GM19463 (cell line): Measurements from ENCODE around the gene ANKMY1.
A peak's percentile ranks its signal among the peaks of the same experiment; 100 is the strongest.
"Not testable (repeated sequence)": the region's sequence is repeated elsewhere in the genome, so short reads cannot be mapped to it uniquely, and the experiment has no call there.

Experiments used
- ATAC-seq: cut with Tn5 transposase; IDR thresholded peaks from one replicate; pipeline ENCODE4 v1.9.1; 2021; ENCODE audit warnings: mild to moderate bottlenecking, moderate library complexity; ENCODE audit not compliant: unreplicated experiment

ANKMY1 gene

GRCh38 chr2:240524963-240525718 lies 32.6 kb downstream of the ANKMY1 start:
- ATAC-seq = no peak

- ATAC-seq = no peak
These were observed 34.1 kb downstream of the ANKMY1 start for GRCh38 chr2:240523451-240524281.

- no peak for ATAC-seq
These were observed 35.4 kb downstream of the ANKMY1 start for GRCh38 chr2:240522406-240522805.

GRCh38 chr2:240521885-240522284 lies 35.9 kb downstream of the ANKMY1 start:
- not testable (repeated sequence) for ATAC-seq

GRCh38 chr2:240520974-240521350 lies 36.8 kb downstream of the ANKMY1 start:
- no peak for ATAC-seq

GRCh38 chr2:240520130-240520973 lies 37.4 kb downstream of the ANKMY1 start:
- ATAC-seq = no peak

- ATAC-seq = no peak
These were observed 38.2 kb downstream of the ANKMY1 start for GRCh38 chr2:240519396-240520129.

GRCh38 chr2:240518981-240519380 lies 38.8 kb downstream of the ANKMY1 start:
- no peak for ATAC-seq

GRCh38 chr2:240517342-240517741 lies 40.4 kb downstream of the ANKMY1 start:
- ATAC-seq = no peak

GRCh38 chr2:240514631-240515030 lies 43.2 kb downstream of the ANKMY1 start:
- ATAC-seq = no peak

- ATAC-seq = peak; percentile 97
These were observed 44.1 kb downstream of the ANKMY1 start for GRCh38 chr2:240513549-240514287.

GRCh38 chr2:240512666-240513535 lies 44.9 kb downstream of the ANKMY1 start:
- ATAC-seq = no peak

- no peak for ATAC-seq
These were observed 45.7 kb downstream of the ANKMY1 start for GRCh38 chr2:240512109-240512485.

GRCh38 chr2:240511351-240512108 lies 46.3 kb downstream of the ANKMY1 start:
- ATAC-seq = no peak

GRCh38 chr2:240510513-240511210 lies 47.1 kb downstream of the ANKMY1 start:
- ATAC-seq = no peak

- ATAC-seq = no peak
These were observed 47.9 kb downstream of the ANKMY1 start for GRCh38 chr2:240509667-240510512.
